GM18519 (cell line): Measurements from ENCODE around the gene RNASE13.
"Not testable (repeated sequence)": the region's sequence is repeated elsewhere in the genome, so short reads cannot be mapped to it uniquely, and the experiment has no call there.

Experiments
- ATAC-seq: cut with Tn5 transposase; IDR thresholded peaks from one replicate; pipeline ENCODE4 v1.9.1; 2021; ENCODE audit warnings: mild to moderate bottlenecking, moderate library complexity; ENCODE audit not compliant: unreplicated experiment, low FRiP score

Gene RNASE13

GRCh38 chr14:21024585-21025370 lies 9.8 kb downstream of the RNASE13 start, which contains the start of gene NDRG2:
NDRG2 (minus strand) TSS chr14:21025061; CDS start chr14:21023315, 1,746 bp downstream.
- ATAC-seq: no peak

- no peak for ATAC-seq
Observed at GRCh38 chr14:21023817-21024584, 10.6 kb downstream of the RNASE13 start.

DNA sequence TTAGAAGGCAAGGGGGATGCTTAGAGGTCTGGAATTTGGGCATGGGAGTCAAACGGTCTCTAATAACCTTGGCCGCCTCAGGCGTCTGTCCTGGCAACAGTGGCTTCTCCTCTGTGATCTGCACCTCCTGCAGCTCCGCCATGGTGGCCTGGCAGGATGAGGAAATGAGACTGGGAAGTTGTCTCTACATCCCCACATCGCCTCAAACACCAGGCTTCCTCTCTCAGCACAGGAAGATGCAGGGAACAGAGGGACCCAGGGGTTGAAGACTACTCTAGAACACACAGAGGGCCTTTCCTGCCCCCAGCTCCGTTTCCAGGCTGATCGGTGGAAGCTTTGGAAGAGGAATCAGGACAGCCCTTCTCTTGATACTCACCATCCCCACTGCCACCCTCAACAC lies 11.4 kb downstream of the RNASE13 start:
- no peak for ATAC-seq

- ATAC-seq: no peak
Observed at GRCh38 chr14:21022686-21023085, 11.9 kb downstream of the RNASE13 start.

- ATAC-seq: no peak
Observed at GRCh38 chr14:21020977-21021545, 13.5 kb downstream of the RNASE13 start.

GRCh38 chr14:21019366-21019765 lies 15.2 kb downstream of the RNASE13 start:
- no peak for ATAC-seq

DNA sequence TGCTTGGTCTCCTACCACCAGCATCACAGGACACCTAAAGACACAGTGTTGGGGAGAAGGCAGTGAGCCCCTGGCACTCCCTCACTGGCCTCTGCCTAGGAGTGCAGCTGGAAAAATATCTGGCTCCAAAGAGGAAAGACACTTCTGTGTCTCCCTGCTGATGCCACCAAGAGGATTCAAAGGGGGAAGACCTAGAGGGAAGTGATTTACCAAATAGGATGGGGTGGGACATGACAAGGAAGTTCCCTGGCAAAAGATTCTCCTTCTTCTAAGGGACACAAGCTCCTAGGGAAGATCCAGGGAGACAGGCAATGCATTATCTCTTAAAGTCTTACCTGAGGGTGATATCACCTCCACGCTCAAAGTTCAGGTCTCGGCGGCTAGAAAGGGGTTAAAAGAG lies 15.8 kb downstream of the RNASE13 start:
- no peak for ATAC-seq

GRCh38 chr14:21018286-21018685 lies 16.3 kb downstream of the RNASE13 start:
- ATAC-seq: no peak

DNA sequence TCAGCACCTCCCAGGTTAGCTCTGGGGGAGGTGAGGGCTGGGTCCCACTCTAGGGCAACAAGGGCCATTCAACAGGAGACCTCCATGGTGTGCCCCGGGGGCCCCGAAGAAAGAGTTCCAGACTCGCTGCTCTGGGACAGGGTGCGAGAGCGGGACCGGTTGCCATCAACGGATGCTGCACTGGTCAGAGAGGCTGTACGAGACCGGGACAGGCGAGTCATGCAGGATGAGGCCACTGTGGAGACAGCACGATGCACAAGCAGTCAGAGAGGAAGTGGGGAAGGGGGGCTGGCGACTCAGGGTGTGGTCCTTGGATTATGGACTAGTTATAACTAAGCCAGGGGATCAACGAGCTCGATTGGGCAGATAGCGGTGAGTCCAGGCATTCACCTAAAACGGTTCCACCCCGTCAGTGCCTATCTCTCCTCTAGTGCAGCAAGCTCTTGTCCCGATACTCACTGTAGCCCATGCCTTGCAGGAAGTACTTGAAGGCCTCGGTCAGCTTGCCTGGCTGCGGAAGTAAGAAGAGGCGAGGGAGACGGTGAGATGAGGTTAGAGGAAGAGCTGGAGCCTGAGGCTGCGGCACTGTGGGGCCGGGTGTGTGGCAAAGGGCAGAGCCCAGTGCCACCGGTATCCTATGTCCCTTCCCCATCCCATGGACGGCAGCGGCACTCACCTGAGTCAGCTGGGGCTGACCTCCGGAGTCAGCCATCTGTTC lies 16.9 kb downstream of the RNASE13 start:
- no peak for ATAC-seq

GRCh38 chr14:21016413-21017190 lies 18.0 kb downstream of the RNASE13 start:
- no peak for ATAC-seq

- no peak for ATAC-seq
Observed at GRCh38 chr14:21015312-21015711, 19.3 kb downstream of the RNASE13 start.

DNA sequence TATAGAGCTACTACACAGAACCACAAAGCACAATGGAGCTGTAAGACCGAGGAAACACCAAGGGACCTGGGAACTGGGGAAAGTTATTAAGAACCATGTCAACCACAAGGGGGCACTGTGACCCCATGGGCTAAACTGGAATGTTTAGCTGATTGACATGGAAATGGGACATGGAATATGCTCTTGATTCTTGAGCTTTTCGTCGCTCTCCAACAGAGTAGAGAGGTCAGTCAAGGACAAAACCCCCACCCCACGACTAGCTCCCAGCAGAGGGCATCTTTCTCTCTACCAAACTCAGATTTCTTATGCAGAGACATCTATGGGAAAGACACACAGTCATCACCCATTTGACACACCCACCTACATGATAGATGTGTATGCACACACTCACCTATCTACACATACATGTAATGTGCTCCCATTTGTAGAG lies 19.8 kb downstream of the RNASE13 start:
- ATAC-seq: no peak

DNA sequence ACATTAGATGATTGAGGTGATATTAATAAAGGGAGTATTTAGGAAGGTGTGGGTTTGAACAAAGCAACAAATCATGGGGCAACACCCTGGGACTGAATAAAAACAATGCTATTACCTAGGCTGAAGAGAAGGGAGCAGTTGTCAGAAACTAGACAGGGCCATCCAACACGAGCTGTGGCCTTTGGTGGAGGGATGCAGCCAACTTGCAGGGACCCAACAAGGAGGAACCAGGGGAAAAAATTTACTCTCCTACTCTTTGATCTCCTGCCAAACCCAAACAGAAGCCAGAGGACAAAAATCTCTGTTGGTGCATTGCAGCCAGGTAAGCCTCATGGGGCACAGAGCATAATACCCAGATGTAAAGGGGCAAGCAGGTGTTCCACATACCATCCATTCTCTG lies 23.5 kb downstream of the RNASE13 start:
- ATAC-seq: no peak

DNA sequence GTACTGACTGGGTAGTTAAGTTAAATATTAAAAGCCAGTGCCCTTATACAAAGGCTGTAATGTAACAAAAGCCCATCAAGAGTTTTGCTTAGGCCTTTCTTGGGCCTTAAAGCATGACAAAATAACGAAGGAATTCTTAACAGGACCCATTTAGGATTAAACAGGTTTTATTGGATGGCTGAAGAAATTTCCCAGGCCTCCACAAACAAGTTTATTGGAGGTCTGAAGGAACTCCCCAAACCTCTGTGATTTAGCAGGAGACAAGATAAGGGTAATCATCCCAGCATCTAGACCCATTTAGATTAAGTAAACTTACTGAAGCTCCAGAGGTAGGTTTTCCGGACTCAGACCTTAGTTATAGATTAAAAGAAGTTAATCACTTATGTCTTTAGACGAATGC lies 24.9 kb downstream of the RNASE13 start:
- not testable (repeated sequence) for ATAC-seq

DNA sequence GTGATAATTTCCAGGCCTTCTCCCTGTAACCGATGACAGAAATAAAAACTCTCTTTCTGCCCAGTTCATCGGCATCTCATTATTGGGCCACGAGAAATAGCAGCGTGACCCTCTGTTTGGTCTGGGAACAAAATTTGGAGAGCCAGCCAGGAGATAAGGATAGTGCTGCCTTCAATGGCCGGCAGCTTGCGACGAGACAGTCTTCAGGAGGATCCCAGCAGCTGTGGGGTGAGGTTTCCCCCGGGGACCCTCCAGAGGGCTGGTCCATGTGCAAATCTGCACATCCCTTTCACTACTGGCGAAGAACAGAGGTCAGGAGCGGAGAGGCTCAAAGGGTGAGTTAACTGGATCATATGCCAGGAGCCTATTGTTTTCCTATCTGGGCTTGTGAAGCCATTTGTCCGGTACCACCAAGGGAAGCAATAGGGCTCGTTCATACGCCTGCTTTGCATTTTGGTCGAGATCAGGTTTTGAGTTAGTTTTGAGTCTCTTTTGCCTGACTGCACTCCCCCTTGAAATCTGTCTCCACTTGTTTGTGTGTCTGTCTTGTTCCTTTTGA lies 30.7 kb downstream of the RNASE13 start:
- ATAC-seq: no peak

DNA sequence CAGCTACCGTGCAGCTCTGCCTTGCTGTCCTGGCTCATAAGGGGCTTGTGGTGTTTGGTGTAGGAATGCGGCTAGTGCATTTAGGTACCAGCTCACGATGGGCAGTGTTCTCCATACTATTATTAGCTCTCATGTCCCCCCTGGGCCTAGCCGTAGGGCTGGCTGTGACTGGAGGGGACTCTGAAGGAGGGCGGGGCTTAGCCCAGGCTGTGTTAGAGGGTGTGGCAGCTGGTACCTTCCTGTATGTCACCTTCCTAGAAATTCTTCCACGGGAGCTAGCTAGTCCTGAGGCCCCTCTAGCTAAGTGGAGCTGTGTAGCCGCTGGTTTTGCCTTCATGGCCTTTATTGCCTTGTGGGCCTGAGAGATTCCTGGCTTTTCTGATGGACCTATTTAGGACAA lies 33.4 kb downstream of the RNASE13 start:
- no peak for ATAC-seq

- no peak for ATAC-seq
Observed at GRCh38 chr14:20999591-20999990, 35.0 kb downstream of the RNASE13 start.

DNA sequence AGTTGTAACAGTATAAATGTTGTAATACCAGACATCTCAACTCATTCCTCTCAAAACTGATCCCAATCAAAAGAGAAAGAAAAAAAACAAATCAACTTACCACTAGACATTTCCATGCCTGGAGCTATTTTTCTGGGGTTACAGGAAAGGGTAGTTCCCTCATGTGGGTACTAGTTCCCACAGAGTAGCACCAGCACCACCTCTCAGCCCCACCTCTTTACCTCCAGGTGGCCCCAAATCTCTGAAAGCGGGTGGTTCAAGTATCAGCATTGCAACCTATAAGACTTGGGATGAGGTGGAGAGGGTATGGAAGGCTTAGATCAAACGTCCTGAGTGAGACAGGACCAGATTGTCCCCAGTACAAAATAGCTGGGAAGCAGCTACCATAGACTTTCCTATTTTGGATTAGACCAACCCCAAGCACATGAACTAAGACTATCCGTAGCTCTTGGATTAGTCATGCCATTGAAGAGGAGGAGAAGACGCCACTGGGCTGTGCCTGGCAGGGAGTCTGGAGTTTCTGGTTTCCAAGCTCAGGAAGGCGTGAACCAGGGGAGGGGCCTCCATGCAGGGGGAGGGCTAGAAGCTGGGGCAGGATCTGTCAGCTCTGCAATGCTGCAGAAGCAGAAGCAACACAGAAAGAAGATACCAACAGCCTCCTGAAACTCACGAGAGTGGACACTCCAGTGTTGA lies 35.8 kb downstream of the RNASE13 start, which contains the start of gene SLC39A2:
TSS of gene SLC39A2 (plus strand) at position 620 of the 693 bp plus-strand sequence. CDS start 154 bp downstream, outside the sequence.
- ATAC-seq: no peak

DNA sequence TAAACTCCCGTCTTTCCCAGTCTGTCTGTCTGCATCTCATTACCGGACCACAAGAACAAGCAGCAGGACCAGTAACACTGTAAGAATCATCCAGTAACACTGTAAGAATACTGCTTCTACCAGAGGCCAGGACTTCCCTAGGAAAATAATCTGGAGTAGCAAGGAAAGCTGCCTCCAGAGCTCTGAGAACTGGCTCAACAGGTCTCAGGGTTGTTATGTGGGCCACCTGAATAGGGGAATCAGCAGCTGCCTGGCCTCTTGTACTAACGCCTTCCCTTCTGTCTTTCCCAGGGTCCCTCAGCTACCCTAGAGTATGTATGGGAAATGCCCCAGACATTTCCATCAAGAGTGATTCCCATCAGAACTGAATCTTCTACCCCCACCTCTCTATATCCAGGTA lies 36.5 kb downstream of the RNASE13 start:
- no peak for ATAC-seq
